H1 (cell line): ENCODE results near the gene IPO9. TPM values are rescaled to one million over a fixed set of nuclear protein-coding genes. Genes with fewer than 3 reads are reported as not detected.

ENCODE experiments used
- CTCF ChIA-PET: fragments of 300-600 bp; sonication (Branson Sonifier 250); formaldehyde crosslinking; loops from one replicate; lab custom pipeline; 2021; ENCODE audit not compliant: partially characterized antibody; lab: Charles Lee
- POLR2A ChIA-PET: fragments of 300-600 bp; sonication (Branson Sonifier 250); formaldehyde crosslinking; loops from one replicate; lab custom pipeline; 2021; ENCODE audit warnings: inconsistent platforms; ENCODE audit not compliant: partially characterized antibody; lab: Charles Lee
- DNase-seq, 2 experiments: peaks; one replicate each; pipeline versions ENCODE4 v3.0.0 to v3.0.0-alpha.2; 2010 to 2022; ENCODE audit warnings: low spot score in 2 of 2, low read depth in 1 of 2, mixed read lengths in 1 of 2
- FAIRE-seq: peaks from 2 replicates; lab custom pipeline; 2011; peaks lifted over from hg19 to GRCh38; lab: Jason Lieb, UNC
- H2AFZ ChIP-seq: 2 replicates; pipeline ENCODE4 v1.8.1; 2012; ENCODE audit warnings: low read length, inconsistent platforms
- H2AK5ac ChIP-seq: 2 replicates; pipeline ENCODE4 v1.6.1; 2013; ENCODE audit warnings: low read depth, low read length
- H2BK120ac ChIP-seq: replicated peaks from 2 replicates; pipeline ENCODE3; 2013; ENCODE audit warnings: low read depth, low read length, inconsistent platforms
- H2BK12ac ChIP-seq: 2 replicates; pipeline ENCODE4 v1.6.1; 2013; ENCODE audit warnings: low read depth, low read length
- H2BK15ac ChIP-seq: 2 replicates; pipeline ENCODE4 v1.6.1; 2013; ENCODE audit warnings: low read length
- H2BK20ac ChIP-seq: 2 replicates; pipeline ENCODE4 v1.6.1; 2013; ENCODE audit warnings: low read length
- H2BK5ac ChIP-seq: 2 replicates; pipeline ENCODE4 v1.6.1; 2013; ENCODE audit warnings: low read depth, low read length
- H3K14ac ChIP-seq: 2 replicates; pipeline ENCODE4 v1.6.1; 2013; ENCODE audit warnings: inconsistent platforms; ENCODE audit not compliant: insufficient read length
- H3K18ac ChIP-seq: 2 replicates; pipeline ENCODE4 v1.6.1; 2013; ENCODE audit warnings: low read length; ENCODE audit errors: extremely low read depth
- H3K23ac ChIP-seq: 2 replicates; pipeline ENCODE4 v1.6.1; 2013; ENCODE audit warnings: inconsistent platforms; ENCODE audit not compliant: insufficient read length
- H3K23me2 ChIP-seq: 2 replicates; pipeline ENCODE4 v1.6.1; 2013; ENCODE audit warnings: low read depth, low read length
- H3K27ac ChIP-seq: 2 replicates; pipeline ENCODE4 v1.6.1; 2011; ENCODE audit warnings: low read depth, low read length, inconsistent platforms
- H3K27me3 ChIP-seq, 4 experiments: replicated peaks in 1 of 4; 1 replicate in 1 of 4; 2 replicates in 3 of 4; pipeline versions ENCODE4 v1.6.1 to v1.8.1; 2011 to 2013; ENCODE audit warnings: low read length in 3 of 4, mild to moderate bottlenecking in 3 of 4, inconsistent platforms in 2 of 4, mixed read lengths in 2 of 4, moderate library complexity in 1 of 4; ENCODE audit not compliant: control insufficient read depth in 3 of 4, insufficient read depth in 3 of 4; ENCODE audit errors: extremely low read depth in 1 of 4
- H3K36me3 ChIP-seq, 4 experiments: 2 replicates each; pipeline versions ENCODE4 v1.6.1 to v1.8.1; 2011 to 2013; ENCODE audit warnings: mild to moderate bottlenecking in 4 of 4, low read length in 3 of 4, moderate library complexity in 2 of 4, control low read depth in 1 of 4, inconsistent platforms in 1 of 4; ENCODE audit not compliant: insufficient read depth in 4 of 4, control insufficient read depth in 2 of 4
- H3K4ac ChIP-seq: replicated peaks from 2 replicates; pipeline ENCODE3; 2013; ENCODE audit warnings: low read length, low read depth, mixed read lengths, inconsistent platforms; ENCODE audit not compliant: insufficient read length
- H3K4me1 ChIP-seq, 4 experiments: replicated peaks in 1 of 4; 1 replicate in 1 of 4; 2 replicates in 3 of 4; pipeline versions ENCODE4 v1.6.1 to v1.8.1; 2011 to 2013; ENCODE audit warnings: low read length in 3 of 4, inconsistent platforms in 2 of 4, mixed read lengths in 1 of 4; ENCODE audit not compliant: insufficient read depth in 4 of 4, control insufficient read depth in 3 of 4
- H3K4me2 ChIP-seq, 2 experiments: 2 replicates each; pipeline versions ENCODE4 v1.6.1 to v1.8.1; 2011 to 2013; ENCODE audit warnings: low read depth in 2 of 2, low read length in 2 of 2, control low read depth in 1 of 2, inconsistent platforms in 1 of 2, mild to moderate bottlenecking in 1 of 2; ENCODE audit not compliant: insufficient read depth in 1 of 2
- H3K4me3 ChIP-seq, 4 experiments: fragments of 200-600, 300-600 bp in 1 of 4; sonication (generic), shearing (Covaris generic), sonication (Bioruptor Twin) in 1 of 4; 2 replicates each; pipeline versions ENCODE4 v1.5.1 to v1.8.1; 2011 to 2016; ENCODE audit warnings: low read length in 4 of 4, low read depth in 3 of 4, control low read depth in 2 of 4, inconsistent platforms in 2 of 4, mild to moderate bottlenecking in 2 of 4, mixed read lengths in 1 of 4, moderate library complexity in 1 of 4; ENCODE audit not compliant: insufficient read depth in 2 of 4; ENCODE audit errors: extremely low read depth in 1 of 4
- H3K56ac ChIP-seq: replicated peaks from 2 replicates; pipeline ENCODE3; 2013; ENCODE audit warnings: low read depth, mild to moderate bottlenecking, mixed read lengths, low read length, inconsistent platforms; ENCODE audit not compliant: insufficient read length
- H3K79me1 ChIP-seq: 2 replicates; pipeline ENCODE4 v1.6.1; 2013; ENCODE audit warnings: low read depth, low read length, control low read depth
- H3K79me2 ChIP-seq, 2 experiments: 2 replicates each; pipeline versions ENCODE4 v1.6.1 to v1.8.1; 2012 to 2013; ENCODE audit warnings: low read length in 2 of 2, mild to moderate bottlenecking in 2 of 2, inconsistent platforms in 1 of 2; ENCODE audit not compliant: insufficient read depth in 2 of 2, control insufficient read depth in 1 of 2
- H3K9ac ChIP-seq, 4 experiments: replicated peaks in 1 of 4; 1 replicate in 1 of 4; 2 replicates in 3 of 4; pipeline versions ENCODE4 v1.6.1 to v1.8.1; 2011 to 2013; ENCODE audit warnings: low read depth in 3 of 4, low read length in 3 of 4, control low read depth in 2 of 4, mild to moderate bottlenecking in 2 of 4, moderate library complexity in 2 of 4, inconsistent platforms in 1 of 4; ENCODE audit errors: extremely low read depth in 1 of 4
- H3K9me3 ChIP-seq, 2 experiments: 2 replicates each; pipeline versions ENCODE4 v1.6.1 to v1.8.1; 2012 to 2013; ENCODE audit warnings: mild to moderate bottlenecking in 2 of 2, moderate library complexity in 2 of 2, control low read depth in 1 of 2, inconsistent platforms in 1 of 2, low read depth in 1 of 2, low read length in 1 of 2, mixed read lengths in 1 of 2; ENCODE audit not compliant: insufficient read depth in 2 of 2
- H4K20me1 ChIP-seq, 2 experiments: replicated peaks in 1 of 2; 2 replicates each; pipeline versions ENCODE3 to v1.8.1; 2011 to 2013; ENCODE audit warnings: inconsistent platforms in 2 of 2, low read length in 2 of 2, mild to moderate bottlenecking in 1 of 2; ENCODE audit not compliant: insufficient read depth in 2 of 2, control insufficient read depth in 1 of 2
- H4K5ac ChIP-seq: 2 replicates; pipeline ENCODE4 v1.6.1; 2013; ENCODE audit warnings: low read length, low read depth, mixed read lengths, inconsistent platforms; ENCODE audit not compliant: insufficient read length
- H4K8ac ChIP-seq: 2 replicates; pipeline ENCODE4 v1.8.0; 2013; ENCODE audit warnings: mild to moderate bottlenecking, moderate library complexity, low read length, inconsistent platforms; ENCODE audit not compliant: insufficient read depth; ENCODE audit errors: extremely low read depth
- H4K91ac ChIP-seq: replicated peaks from 2 replicates; pipeline ENCODE3; 2013; ENCODE audit warnings: low read length, mixed read lengths, inconsistent platforms; ENCODE audit not compliant: insufficient read length
- CEBPB ChIP-seq: IDR thresholded peaks from 2 replicates; pipeline ENCODE4 v1.6.1; 2012; ENCODE audit warnings: low read depth, low read length
- CHD1 ChIP-seq: IDR thresholded peaks from 2 replicates; pipeline ENCODE4 v1.6.1; 2012; ENCODE audit warnings: low read depth, low read length, improper control_type of control experiment
- EGR1 ChIP-seq: IDR thresholded peaks from 2 replicates; pipeline ENCODE4 v1.6.1; 2011; ENCODE audit warnings: low read depth, low read length, borderline replicate concordance
- NRF1 ChIP-seq: IDR thresholded peaks from 2 replicates; pipeline ENCODE4 v1.6.1; 2011; ENCODE audit warnings: mild to moderate bottlenecking, low read depth, low read length, improper control_type of control experiment
- RBBP5 ChIP-seq: IDR thresholded peaks from 2 replicates; pipeline ENCODE4 v1.7.1; 2012; ENCODE audit warnings: low read depth, mild to moderate bottlenecking, inconsistent platforms, low read length, moderate library complexity, borderline replicate concordance
- RNF2 ChIP-seq: fragments of 200-900, 300-1000 bp; sonication (generic); IDR thresholded peaks from 2 replicates; pipeline ENCODE4 v1.7.1; 2016; ENCODE audit warnings: borderline replicate concordance, low read depth, mild to moderate bottlenecking, antibody characterized with exemption, low read length; ENCODE audit not compliant: poor library complexity, severe bottlenecking; ENCODE audit errors: missing control alignments
- RXRA ChIP-seq: IDR thresholded peaks from 2 replicates; pipeline ENCODE4 v1.6.1; 2011; ENCODE audit warnings: low read depth, mild to moderate bottlenecking, low read length, moderate library complexity; ENCODE audit not compliant: insufficient read depth
- SIN3A ChIP-seq, 2 experiments: IDR thresholded peaks in 1 of 2; conservative IDR thresholded peaks in 1 of 2; 2 replicates each; pipeline ENCODE4 v1.6.1; 2011 to 2012; ENCODE audit warnings: low read length in 2 of 2, improper control_type of control experiment in 1 of 2, low read depth in 1 of 2, mild to moderate bottlenecking in 1 of 2
- SRF ChIP-seq: IDR thresholded peaks from 2 replicates; pipeline ENCODE4 v1.6.1; 2011; ENCODE audit warnings: mild to moderate bottlenecking, low read depth, low read length, moderate library complexity
- YY1 ChIP-seq: IDR thresholded peaks from 2 replicates; pipeline ENCODE4 v1.6.1; 2011; ENCODE audit warnings: low read depth, mild to moderate bottlenecking, low read length
- WGBS, 2 experiments: shearing (Covaris generic) in 1 of 2; methylation state at CpG; one replicate each; pipeline versions ENCODE4 v1.1.6 to v1.1.7; 2013 to 2015; ENCODE audit warnings: low lambda C conversion rate in 2 of 2, mixed read lengths in 2 of 2, inconsistent platforms in 1 of 2, low coverage in 1 of 2, missing lambda C conversion rate in 1 of 2; ENCODE audit not compliant: insufficient replicate concordance in 2 of 2, insufficient coverage in 1 of 2, insufficient read length in 1 of 2; ENCODE audit errors: extremely low coverage in 1 of 2, missing lambda C conversion rate in 1 of 2; 5-methylcytosine and 5-hydroxymethylcytosine counted together
- polyA plus RNA-seq, 7 experiments: library from polyadenylated mRNA; depleted of rRNA in 3 of 7; stranded (reverse) in 5 of 7; unstranded in 2 of 7; fragments of >200 nt in 5 of 7; fragments of 200-250 nt in 2 of 7; gene quantifications; 1 replicate in 5 of 7; 2 replicates in 1 of 7; 4 replicates in 1 of 7; pipeline versions ENCODE4 v1.2.1 to v1.2.3, GENCODE V29; 2011 to 2013; ENCODE audit warnings: missing spikeins in 2 of 7, mixed read lengths in 2 of 7
- total RNA-seq: library from RNA; stranded (reverse); fragmentation: NEBNext Ultra II Directional; extraction: Animal tissue kit (Norgen Biotek cat#: 25700); gene quantifications from 2 replicates; pipeline ENCODE4 v1.2.1, GENCODE V29; 2021
- TF ChIP-seq, protein P1 (sequence below), 3 experiments: IDR thresholded peaks; 1 replicate in 2 of 3; 2 replicates in 1 of 3; pipeline versions ENCODE4 v1.5.1 to v1.6.1; 2011; ENCODE audit warnings: low read length in 3 of 3, mild to moderate bottlenecking in 3 of 3, inconsistent platforms in 2 of 3, low read depth in 1 of 3, moderate library complexity in 1 of 3; ENCODE audit not compliant: insufficient read depth in 1 of 3; ENCODE audit errors: control extremely low read depth in 1 of 3

IPO9 gene
- total and polyA plus RNA-seq, 2 of the 8 experiments (the other 6 are each of a cell fraction or from before 2014, with no cell fraction given), result 61.0 to 122 TPM

DNA sequence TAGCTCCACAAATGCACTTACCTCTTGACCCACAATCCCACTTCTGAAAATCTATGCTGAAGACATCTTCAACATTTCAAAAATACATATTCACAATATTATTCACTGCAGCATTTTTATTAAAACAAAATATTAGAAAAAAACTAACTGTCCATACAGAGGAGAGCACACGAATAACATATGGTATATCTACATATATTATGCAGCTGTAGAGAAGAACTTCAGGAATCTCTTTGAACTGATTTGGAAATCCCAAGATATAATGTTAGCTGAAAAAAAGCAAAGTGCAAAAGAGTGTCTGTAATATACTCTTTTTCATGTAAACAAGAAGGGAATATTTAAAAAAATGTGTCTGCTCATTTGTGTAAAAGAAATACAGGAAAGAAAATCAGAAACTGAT lies 11.5 kb downstream of the IPO9 start:
- DNase-seq (no peak), FAIRE-seq (no peak)
- Histone ChIP-seq H4K20me1 (peaks cover 18 to 23% of the 10 kb centered on the region in 2 experiments), H3K27me3 (no peaks in the 10 kb centered on the region), H2BK12ac (no peak overlapping the region), H4K8ac (no peak overlapping the region), H3K9ac (no peak overlapping the region), H2BK20ac (no peak overlapping the region), H2BK5ac (no peak overlapping the region), H3K9me3 (no peaks in the 10 kb centered on the region), H3K4ac (no peak overlapping the region), H3K14ac (no peak overlapping the region), H3K23me2 (no peaks in the 10 kb centered on the region), H3K79me1 (peaks cover 11% of the 10 kb centered on the region), H3K23ac (no peak overlapping the region), H3K4me1 (peaks cover 0 to 9% (median 2%) of the 10 kb centered on the region in 4 experiments; a peak in 3 of 7 replicates), H2AK5ac (no peak overlapping the region), H2BK15ac (no peak overlapping the region), H3K36me3 (peaks cover 0 to 4% (median 0%) of the 10 kb centered on the region in 4 experiments; a peak in 1 of 8 replicates), H4K5ac (no peak overlapping the region), H2AFZ (no peak overlapping the region), H3K4me2 (no peak overlapping the region), H3K27ac (no peak overlapping the region), H3K18ac (no peak overlapping the region), H3K4me3 (no peak overlapping the region), H4K91ac (no peak overlapping the region), H3K56ac (no peak overlapping the region), H2BK120ac (no peak overlapping the region), H3K79me2 (peaks cover 22 to 97% of the 10 kb centered on the region in 2 experiments)
- WGBS, 2 experiments, result 91% methylated on average over 1 of the region's 1 CpG; no CpG with 5 or more reads in 1 of the 2 experiments
- ChIA-PET POLR2A (no interaction called here), CTCF (interaction anchor here (0.7 to 1.3 kb wide), 3 partner anchors 34 to 280 kb away, joined by 3 read pairs; no protein-coding TSS in a partner anchor)
- no peak for TF ChIP-seq SIN3A (conservative IDR thresholded peaks at IDR 0.05 in 1 of 2, IDR thresholded peaks at IDR 0.05 in 1 of 2; ENCODE audit: low read depth in 1 of 2, low read length in 2 of 2)
- TF ChIP-seq, protein P1, sequence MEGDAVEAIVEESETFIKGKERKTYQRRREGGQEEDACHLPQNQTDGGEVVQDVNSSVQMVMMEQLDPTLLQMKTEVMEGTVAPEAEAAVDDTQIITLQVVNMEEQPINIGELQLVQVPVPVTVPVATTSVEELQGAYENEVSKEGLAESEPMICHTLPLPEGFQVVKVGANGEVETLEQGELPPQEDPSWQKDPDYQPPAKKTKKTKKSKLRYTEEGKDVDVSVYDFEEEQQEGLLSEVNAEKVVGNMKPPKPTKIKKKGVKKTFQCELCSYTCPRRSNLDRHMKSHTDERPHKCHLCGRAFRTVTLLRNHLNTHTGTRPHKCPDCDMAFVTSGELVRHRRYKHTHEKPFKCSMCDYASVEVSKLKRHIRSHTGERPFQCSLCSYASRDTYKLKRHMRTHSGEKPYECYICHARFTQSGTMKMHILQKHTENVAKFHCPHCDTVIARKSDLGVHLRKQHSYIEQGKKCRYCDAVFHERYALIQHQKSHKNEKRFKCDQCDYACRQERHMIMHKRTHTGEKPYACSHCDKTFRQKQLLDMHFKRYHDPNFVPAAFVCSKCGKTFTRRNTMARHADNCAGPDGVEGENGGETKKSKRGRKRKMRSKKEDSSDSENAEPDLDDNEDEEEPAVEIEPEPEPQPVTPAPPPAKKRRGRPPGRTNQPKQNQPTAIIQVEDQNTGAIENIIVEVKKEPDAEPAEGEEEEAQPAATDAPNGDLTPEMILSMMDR (IDR thresholded peaks at IDR 0.05; ENCODE audit: control extremely low read depth in 1 of 3, insufficient read depth in 1 of 3, low read depth in 1 of 3, low read length in 3 of 3), result no peak
- TF ChIP-seq RXRA, result no peak
- no peak for TF ChIP-seq YY1
- no peak for TF ChIP-seq CHD1
- TF ChIP-seq SRF, result no peak
- TF ChIP-seq RNF2, result no peak
- no peak for TF ChIP-seq RBBP5
- TF ChIP-seq CEBPB, result no peak
- TF ChIP-seq NRF1, result no peak
- no peak for TF ChIP-seq EGR1
